Endothelial cell of umbilical vein (primary cell): ENCODE measurements around the gene NDUFS8. TPM values are rescaled to one million over a fixed set of nuclear protein-coding genes. Genes with fewer than 3 reads are reported as not detected.

Source experiments
- BruUV-seq: library from RNA; stranded (reverse); fragments of 400-500 nt; replicated peaks from 2 replicates; lab custom pipeline; 2021; lab: Mats Ljungman, UMichigan
- CTCF ChIA-PET: fragments of 300-600, 350-600 bp; sonication (Branson Sonifier 250); formaldehyde crosslinking; loops from one replicate; lab custom pipeline; 2021; ENCODE audit warnings: antibody characterized with exemption, inconsistent platforms; lab: Charles Lee
- POLR2A ChIA-PET: fragments of 300-600, 350-600 bp; sonication (Branson Sonifier 250); formaldehyde crosslinking; loops from one replicate; lab custom pipeline; 2021; ENCODE audit warnings: antibody characterized with exemption, inconsistent platforms; lab: Charles Lee
- DNase-seq: peaks from one replicate; pipeline ENCODE4 v3.0.0-alpha.2; 2011; ENCODE audit warnings: low read depth, low spot score
- FAIRE-seq: peaks from 2 replicates; lab custom pipeline; 2011; peaks lifted over from hg19 to GRCh38; lab: Jason Lieb, UNC
- H2AFZ ChIP-seq: 2 replicates; pipeline ENCODE4 v1.6.0; 2012; ENCODE audit warnings: low read depth, low read length, control low read depth, inconsistent platforms
- H3K27ac ChIP-seq: 2 replicates; pipeline ENCODE4 v1.5.1; 2011; ENCODE audit warnings: low read depth, mild to moderate bottlenecking, control low read depth, low read length, moderate library complexity; ENCODE audit not compliant: insufficient read depth
- H3K27me3 ChIP-seq, 2 experiments: 2 replicates each; pipeline versions ENCODE4 v1.6.0 to v1.6.1; 2011; ENCODE audit warnings: low read length in 2 of 2, mixed read lengths in 1 of 2; ENCODE audit not compliant: control insufficient read depth in 2 of 2, insufficient read depth in 2 of 2
- H3K36me3 ChIP-seq, 2 experiments: 2 replicates in 1 of 2; 3 replicates in 1 of 2; pipeline ENCODE4 v1.5.1; 2011; ENCODE audit warnings: low read length in 2 of 2, mild to moderate bottlenecking in 1 of 2, moderate library complexity in 1 of 2; ENCODE audit not compliant: control insufficient read depth in 2 of 2, insufficient read depth in 2 of 2; ENCODE audit errors: extremely low read depth in 1 of 2
- H3K4me1 ChIP-seq: 3 replicates; pipeline ENCODE4 v1.5.1; 2011; ENCODE audit warnings: mild to moderate bottlenecking, low read length; ENCODE audit not compliant: control insufficient read depth, insufficient read depth; ENCODE audit errors: extremely low read depth
- H3K4me2 ChIP-seq: 2 replicates; pipeline ENCODE4 v1.6.1; 2011; ENCODE audit warnings: low read length, control low read depth, mixed read lengths; ENCODE audit not compliant: insufficient read depth
- H3K4me3 ChIP-seq, 3 experiments: fragments of 200-600 bp in 1 of 3; sonication (generic), shearing (Covaris generic) in 1 of 3; replicated peaks in 1 of 3; 2 replicates each; pipeline ENCODE4 v1.5.1; 2011 to 2016; ENCODE audit warnings: control low read depth in 3 of 3, low read length in 3 of 3, mild to moderate bottlenecking in 2 of 3, inconsistent platforms in 1 of 3, low read depth in 1 of 3, moderate library complexity in 1 of 3; ENCODE audit not compliant: insufficient read depth in 1 of 3
- H3K79me2 ChIP-seq: 2 replicates; pipeline ENCODE4 v1.6.0; 2012; ENCODE audit warnings: low read length, inconsistent platforms; ENCODE audit not compliant: control insufficient read depth, insufficient read depth
- H3K9ac ChIP-seq: replicated peaks from 2 replicates; pipeline ENCODE3; 2011; ENCODE audit warnings: low read length, control low read depth; ENCODE audit not compliant: insufficient read depth; ENCODE audit errors: extremely low read depth
- H3K9me1 ChIP-seq: replicated peaks from 3 replicates; pipeline ENCODE4 v1.6.0; 2011; ENCODE audit warnings: mild to moderate bottlenecking, low read length; ENCODE audit not compliant: control insufficient read depth, insufficient read depth; ENCODE audit errors: extremely low read depth
- H3K9me3 ChIP-seq: replicated peaks from 2 replicates; pipeline ENCODE4 v1.5.1; 2012; ENCODE audit warnings: low read length, inconsistent platforms; ENCODE audit not compliant: control insufficient read depth, insufficient read depth
- H4K20me1 ChIP-seq: replicated peaks from 2 replicates; pipeline ENCODE3; 2011; ENCODE audit warnings: mild to moderate bottlenecking, low read length; ENCODE audit not compliant: control insufficient read depth, insufficient read depth; ENCODE audit errors: extremely low read depth
- CTCF ChIP-seq, 2 donors: IDR thresholded peaks; 1 replicate in 1 of 2; 2 replicates in 1 of 2; pipeline ENCODE4 v1.5.1; 2011; ENCODE audit warnings: low read length in 2 of 2, mild to moderate bottlenecking in 2 of 2, moderate library complexity in 2 of 2, control low read depth in 1 of 2, inconsistent platforms in 1 of 2, low read depth in 1 of 2; ENCODE audit not compliant: insufficient read depth in 1 of 2; ENCODE audit errors: extremely low read depth in 1 of 2
- EZH2 ChIP-seq: IDR thresholded peaks from 2 replicates; pipeline ENCODE4 v1.6.1; 2012; ENCODE audit warnings: borderline replicate concordance, low read depth, mild to moderate bottlenecking, moderate library complexity, low read length, inconsistent platforms; ENCODE audit not compliant: severe bottlenecking
- FOS ChIP-seq: IDR thresholded peaks from 2 replicates; pipeline ENCODE4 v1.6.1; 2011; ENCODE audit warnings: mild to moderate bottlenecking, low read length, moderate library complexity, borderline replicate concordance; ENCODE audit not compliant: insufficient read depth
- GATA2 ChIP-seq: IDR thresholded peaks from 2 replicates; pipeline ENCODE4 v1.7.0; 2011; ENCODE audit warnings: low read depth, mild to moderate bottlenecking, moderate library complexity, mixed read lengths, low read length; ENCODE audit not compliant: insufficient read length, insufficient read depth
- JUN ChIP-seq: IDR thresholded peaks from 2 replicates; pipeline ENCODE4 v1.6.1; 2011; ENCODE audit warnings: borderline replicate concordance, low read depth; ENCODE audit not compliant: insufficient read length, insufficient read depth
- MAX ChIP-seq: IDR thresholded peaks from 2 replicates; pipeline ENCODE4 v1.6.1; 2011; ENCODE audit not compliant: insufficient read depth, insufficient read length
- MYC ChIP-seq: IDR thresholded peaks from one replicate; pipeline ENCODE4 v1.6.1; 2011; ENCODE audit warnings: mild to moderate bottlenecking, low read depth, low read length
- POLR2A ChIP-seq: IDR thresholded peaks from 2 replicates; pipeline ENCODE4 v1.6.1; 2012; ENCODE audit warnings: low read depth, mild to moderate bottlenecking, control low read depth, low read length
- POLR2AphosphoS5 ChIP-seq: IDR thresholded peaks from 2 replicates; pipeline ENCODE4 v1.6.1; 2012; ENCODE audit warnings: low read depth, mild to moderate bottlenecking, control low read depth, low read length, moderate library complexity; ENCODE audit not compliant: insufficient read depth
- dilution Hi-C: fragments of 300-500 bp; cut with MboI; formaldehyde crosslinking; loops from one replicate; pipeline ENCODE4 v1.15.0; 2019; ENCODE audit warnings: low sequenced_read_pairs; ENCODE audit not compliant: extremely low pct_ligation_motif_present
- intact Hi-C: fragments of 100-400 bp; cut with micrococcal nuclease; formaldehyde crosslinking; loops from one replicate; pipeline ENCODE4 v1.10.0; 2022
- polyA plus RNA-seq, 4 experiments: library from polyadenylated mRNA; depleted of rRNA in 3 of 4; stranded (reverse) in 3 of 4; unstranded in 1 of 4; fragments of >200 nt; gene quantifications; 2 replicates each; pipeline versions ENCODE4 v1.2.1 to v1.2.3, GENCODE V29; 2011 to 2012; ENCODE audit warnings: missing spikeins in 1 of 4
- total RNA-seq: library from RNA; stranded (reverse); gene quantifications from 2 replicates; pipeline ENCODE4 v1.2.3, GENCODE V29; 2021

The NDUFS8 gene
- total and polyA plus RNA-seq, 2 donors (not counting 3 experiments of a cell fraction or from before 2014, with no cell fraction given), result 166 to 170 TPM

- H4K20me1 ChIP-seq, result no peaks in the 10 kb centered on the region
- H3K27me3 ChIP-seq, result no peaks in the 10 kb centered on the region
- no peak overlapping the region for H3K4me2 ChIP-seq
- no peaks in the 10 kb centered on the region for H3K79me2 ChIP-seq
- H3K9me1 ChIP-seq, result no peaks in the 10 kb centered on the region
- dilution Hi-C loops, result no loop called here
- no peak overlapping the region for H3K27ac ChIP-seq
- no peaks in the 10 kb centered on the region for H3K9me3 ChIP-seq
- H3K36me3 ChIP-seq, result no peaks in the 10 kb centered on the region
- no peak overlapping the region for H3K4me3 ChIP-seq
- TF ChIP-seq EZH2, result no peak
- no peak for TF ChIP-seq JUN
- TF ChIP-seq POLR2AphosphoS5, result no peak
- TF ChIP-seq FOS, result no peak
- no peak for TF ChIP-seq MAX
- no peak for TF ChIP-seq GATA2
- TF ChIP-seq MYC, result no peak
- no peak for TF ChIP-seq POLR2A
- no peak for TF ChIP-seq CTCF (IDR thresholded peaks at IDR 0.05; ENCODE audit: extremely low read depth in 1 of 2, insufficient read depth in 1 of 2, low read depth in 1 of 2, low read length in 2 of 2)
- intact Hi-C loops, result no loop called here
- peak overlapping the region; percentile 49 for H2AFZ ChIP-seq
- ChIA-PET CTCF (interaction anchor here (0.6 to 0.7 kb wide), 2 partner anchors 41 to 212 kb away, joined by 3 to 4 read pairs; no protein-coding TSS in a partner anchor), POLR2A (no interaction called here)
- no peaks in the 10 kb centered on the region for H3K4me1 ChIP-seq
- H3K9ac ChIP-seq, result no peak overlapping the region
- FAIRE-seq (peak; percentile 78), DNase-seq (peak; percentile 31)
- no TSS peak for BruUV-seq
Measured at GRCh38 chr11:67996622-67997474, 33.6 kb upstream of the NDUFS8 start.
